Heart right ventricle (tissue), 16 donors: ENCODE measurements around the gene MAP3K6. TPM values are rescaled to one million over a fixed set of nuclear protein-coding genes. Genes with fewer than 3 reads are reported as not detected.

Experiments
- ATAC-seq, 8 donors: fragments of 200-7000 bp; cut with Tn5 transposase; one replicate each; pipeline ENCODE4 v1.9.1; 2020; ENCODE audit warnings: mild to moderate bottlenecking in 8 of 8, moderate library complexity in 8 of 8, moderate number of reproducible peaks in 1 of 8
- DNase-seq, 2 donors: peaks; one replicate each; pipeline ENCODE4 v3.0.0-alpha.2; 2020
- H3K27ac ChIP-seq, 10 donors: fragments of 200-600 bp; sonication (generic) in 2 of 10; one replicate each; pipeline versions ENCODE4 v1.5.0 to v1.8.0; 2020 to 2022; ENCODE audit warnings: mild to moderate bottlenecking in 3 of 10
- H3K27me3 ChIP-seq, 7 donors: fragments of 200-600 bp; one replicate each; pipeline ENCODE4 v1.8.0; 2021 to 2022; ENCODE audit warnings: mild to moderate bottlenecking in 2 of 7
- H3K36me3 ChIP-seq, 9 donors: fragments of 200-600 bp; sonication (generic) in 1 of 9; one replicate each; pipeline versions ENCODE4 v1.5.0 to v1.8.0; 2020 to 2022; ENCODE audit warnings: mild to moderate bottlenecking in 2 of 9
- H3K4me1 ChIP-seq, 9 donors: fragments of 200-600 bp; sonication (generic) in 1 of 9; one replicate each; pipeline versions ENCODE4 v1.5.0 to v1.8.0; 2020 to 2022; ENCODE audit warnings: mild to moderate bottlenecking in 4 of 9
- H3K4me3 ChIP-seq, 10 donors: fragments of 200-600 bp; sonication (generic) in 2 of 10; one replicate each; pipeline versions ENCODE4 v1.5.0 to v1.8.0; 2020 to 2022; ENCODE audit warnings: mild to moderate bottlenecking in 7 of 10, moderate library complexity in 2 of 10
- H3K9me3 ChIP-seq, 11 donors: fragments of 200-600 bp in 10 of 11; sonication (generic) in 2 of 11; one replicate each; pipeline versions ENCODE4 v1.5.0 to v1.8.0; 2013 to 2022; ENCODE audit warnings: mild to moderate bottlenecking in 2 of 11, control low read depth in 1 of 11, moderate library complexity in 1 of 11
- CTCF ChIP-seq, 9 donors: fragments of 200-600 bp; sonication (generic) in 2 of 9; IDR thresholded peaks; one replicate each; pipeline versions ENCODE4 v1.5.0 to v1.8.0; 2021 to 2022; ENCODE audit warnings: antibody characterized with exemption in 9 of 9, mild to moderate bottlenecking in 5 of 9, moderate library complexity in 1 of 9
- WGBS, 2 donors: extraction: QIAGEN DNeasy Blood & Tissue Kit; methylation state at CpG; one replicate each; pipeline ENCODE4 v1.1.7; 2013; ENCODE audit warnings: inconsistent platforms in 1 of 2; 5-methylcytosine and 5-hydroxymethylcytosine counted together
- intact Hi-C, 10 donors: fragments of 100-400 bp; cut with DNase I; formaldehyde crosslinking; loops; one replicate each; pipeline versions ENCODE4 v1.11.1 to v1.14.2; 2022
- polyA plus RNA-seq, 2 donors: library from polyadenylated mRNA; stranded (reverse); fragments of 200-250 nt; gene quantifications; one replicate each; pipeline ENCODE4 v1.2.3, GENCODE V29; 2013
- total RNA-seq, 10 donors: library from RNA; stranded (reverse); fragmentation: NEBNext Ultra II Directional in 3 of 10; extraction: Animal tissue kit (Norgen Biotek cat#: 25700) in 3 of 10; gene quantifications; one replicate each; pipeline versions ENCODE4 v1.2.1 to v1.2.4, GENCODE V29; 2021 to 2023
- donor health status: Arrhythmogenic right ventricular cardiomyopathy.
- donor health status: ischemic (EF 13 %, LVEDD 7.1; RV severe dilation, severe dysfunction).
- donor health status: healthy with polysubstance abuse.
- donor health status: DM: no; HTN: yes; CAD: no.
- donor health status: DM: no; HTN: no; CAD: no.
- donor health status: ischemic (EF 25% LVEDD 6.9; RV normal size, moderate dysfunction).
- donor health status: ischemic (EF 25% LVEDD 5.7; RV mildly dilated, moderate dysfunction).
- donor health status: healthy.
- donor health status: DM: yes; HTN: yes; CAD: no.
- donor health status: Ischemic cardiomyopathy.
- donor health status: ischemic (EF 35%, LVEDD 5.7; RV mildly dilated, moderate dysfunction).
- donor health status: nonischemic (EF 11% LVEDD 7.7; RV severe dilation, severe dysfunction).
- donor health status: DM: yes; HTN: yes; CAD: no.
- donor health status: PGD.
- donor health status: ischemic (EF 29% LVEDD 5.4; RV normal size, mild dysfunction).
- donor health status: nonischemic (EF 23%, LVEDD 6.1; RV moderate dilation, normal function).

MAP3K6 gene
- total and polyA plus RNA-seq, 12 donors, result 18.6 to 179 (median 30.4) TPM

DNA sequence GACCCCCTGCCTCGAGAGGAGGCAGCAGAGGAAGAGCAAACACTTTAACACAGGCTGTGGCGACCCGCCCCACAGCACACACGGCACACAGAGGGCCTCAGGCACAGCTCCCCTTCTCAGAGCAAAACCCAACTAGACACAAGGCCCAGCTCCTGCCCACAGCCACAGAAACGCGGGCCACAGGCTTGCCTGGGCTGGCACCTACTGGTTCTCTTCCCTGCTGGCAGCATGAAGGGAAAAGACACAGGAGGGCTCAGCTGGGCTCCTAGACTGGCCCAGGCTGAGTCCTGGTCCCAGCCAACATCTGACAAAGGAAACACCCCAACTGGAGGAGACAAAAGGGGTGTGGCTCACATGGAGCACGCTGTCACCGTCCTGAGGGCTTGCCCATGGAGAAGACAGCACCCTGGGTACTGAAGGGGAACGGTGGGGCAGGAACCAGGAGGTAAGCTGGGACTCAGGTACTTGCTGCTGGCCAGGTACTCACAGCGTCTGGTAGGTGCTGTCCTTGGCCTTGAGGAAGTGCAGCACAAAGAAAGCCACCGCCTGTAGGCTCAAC is 12.9 kb upstream of the MAP3K6 start:
- WGBS, 2 donors, result 80 to 86% methylated on average over 11 of the region's 11 CpGs
- Histone ChIP-seq H3K36me3 (no peaks in the 10 kb centered on the region), H3K4me1 (peaks cover 0 to 52% (median 17%) of the 10 kb centered on the region in 9 donors), H3K27me3 (peaks cover 0 to 9% (median 0%) of the 10 kb centered on the region in 7 donors), H3K9me3 (no peaks in the 10 kb centered on the region), H3K27ac (no peak overlapping the region), H3K4me3 (no peak overlapping the region)
- no peak for ATAC-seq
- TF ChIP-seq CTCF (IDR thresholded peaks at IDR 0.05), result no peak
- DNase-seq, result no peak
- intact Hi-C loops, result loop anchor here in 3 of 10 donors (5.0 to 10.0 kb wide), 3 partner anchors 77 to 275 kb away; no protein-coding TSS in a partner anchor

- Histone ChIP-seq H3K27me3 (peaks cover 0 to 3% (median 0%) of the 10 kb centered on the region in 7 donors), H3K9me3 (no peaks in the 10 kb centered on the region), H3K27ac (peak overlapping the region in 4 of 10 donors; percentile 26 to 78 (median 51)), H3K4me3 (no peak overlapping the region), H3K4me1 (peaks cover 5 to 65% (median 17%) of the 10 kb centered on the region in 9 donors), H3K36me3 (no peaks in the 10 kb centered on the region)
- 67 to 70% methylated on average over 12 of the region's 12 CpGs for WGBS, 2 donors
- ATAC-seq, result no peak
- no peak for TF ChIP-seq CTCF (IDR thresholded peaks at IDR 0.05)
- no peak for DNase-seq
- intact Hi-C loops, result no loop called here
These were observed 11.2 kb upstream of the MAP3K6 start for GRCh38 chr1:27377760-27378495.

DNA sequence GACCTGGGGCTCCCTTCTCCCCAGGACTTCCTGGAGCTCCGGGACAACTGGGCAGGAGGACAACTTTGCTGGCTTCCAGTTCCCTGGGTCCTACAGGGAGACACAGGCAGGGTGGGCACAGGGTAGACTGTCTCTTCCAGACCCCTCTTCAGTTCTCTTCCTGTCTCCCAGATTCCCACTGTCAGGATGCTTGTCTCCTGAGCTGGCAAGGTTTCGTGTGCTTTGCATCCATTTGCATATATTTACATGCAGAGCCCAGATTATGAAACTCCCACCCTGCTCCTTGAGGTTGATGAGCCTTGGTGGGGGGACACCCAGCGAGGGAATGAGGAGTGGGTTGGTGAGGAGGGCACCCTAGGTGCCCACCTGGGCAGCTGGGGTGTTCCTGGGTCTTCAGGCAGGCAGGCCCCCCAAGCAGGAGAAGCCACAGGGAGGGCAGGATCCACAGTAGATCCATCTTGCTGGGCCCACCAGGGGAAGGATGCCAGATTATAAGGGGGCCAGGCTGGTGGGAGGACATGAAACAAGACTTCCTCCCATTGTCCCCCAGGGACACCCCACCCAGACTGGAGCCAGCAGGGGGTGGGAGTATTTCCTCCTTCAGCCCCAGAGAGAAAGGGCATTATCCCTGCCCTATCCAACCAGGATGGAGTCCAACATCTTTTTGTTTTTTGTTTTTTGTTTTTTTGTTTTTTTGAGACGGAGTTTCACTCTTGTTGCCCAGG is 7.8 kb upstream of the MAP3K6 start, which contains the start of gene FCN3:
Gene FCN3, minus strand, starts transcription at position 463 of the 725 bp plus-strand sequence. Its CDS starts 6 bp downstream, at position 457.
- Histone ChIP-seq H3K9me3 (no peaks in the 10 kb centered on the region), H3K4me1 (peaks cover 5 to 55% (median 20%) of the 10 kb centered on the region in 9 donors), H3K27me3 (no peaks in the 10 kb centered on the region), H3K36me3 (no peaks in the 10 kb centered on the region), H3K4me3 (no peak within 1 kb of the TSS), H3K27ac (peak within 1 kb of the TSS; percentile 31 to 78 (median 67))
- DNase-seq (peak in 1 of 2 donors; percentile 59), ATAC-seq (peak; percentile 45 to 78 (median 60))
- intact Hi-C loops, result no loop called here
- no peak for TF ChIP-seq CTCF (IDR thresholded peaks at IDR 0.05)
- WGBS, 2 donors, result 67 to 69% methylated on average over 4 of the region's 4 CpGs
